ENCODE results near the gene ZFAND3. TPM values are rescaled to one million over a fixed set of nuclear protein-coding genes. Genes with fewer than 3 reads are reported as not detected.

ZFAND3 gene
- total and polyA plus RNA-seq, 8 donors: 19.8 to 164 (median 37.3) TPM

- peaks cover 3 to 74% (median 36%) of the 10 kb centered on the region in 4 donors for H3K4me1 ChIP-seq
- no peak overlapping the region for H3K4me3 ChIP-seq
- TF ChIP-seq POLR2AphosphoS5 (IDR thresholded peaks at IDR 0.05) (no peak), CTCF (IDR thresholded peaks at IDR 0.05) (no peak), EP300 (IDR thresholded peaks at IDR 0.05) (no peak), POLR2A (IDR thresholded peaks at IDR 0.05) (no peak)
- no peaks in the 10 kb centered on the region for H3K9me3 ChIP-seq
- 85 to 92% (median 90%) methylated on average over 3 of the region's 3 CpGs for WGBS, 5 donors
- H3K27ac ChIP-seq: no peak overlapping the region
- DNase-seq: no peak
- H3K27me3 ChIP-seq: no peaks in the 10 kb centered on the region
- intact Hi-C loops (cut with DNase I; ENCODE audit: low total_unique reads): no loop called here
- H3K36me3 ChIP-seq: peaks cover 0 to 11% (median 7%) of the 10 kb centered on the region in 4 donors
These were observed 95.9 kb downstream of the ZFAND3 start for GRCh38 chr6:37915463-37915862.

GRCh38 chr6:37916149-37916548 lies 96.6 kb downstream of the ZFAND3 start:
- intact Hi-C loops (cut with DNase I; ENCODE audit: low total_unique reads): no loop called here
- H3K9me3 ChIP-seq: no peaks in the 10 kb centered on the region
- H3K27ac ChIP-seq: no peak overlapping the region
- H3K36me3 ChIP-seq: peaks cover 0 to 11% (median 7%) of the 10 kb centered on the region in 4 donors
- H3K4me3 ChIP-seq: no peak overlapping the region
- H3K4me1 ChIP-seq: peaks cover 6 to 76% (median 39%) of the 10 kb centered on the region in 4 donors
- no peak for DNase-seq
- WGBS, 5 donors: 74 to 84% (median 79%) methylated on average over 8 of the region's 8 CpGs
- no peaks in the 10 kb centered on the region for H3K27me3 ChIP-seq
- TF ChIP-seq POLR2AphosphoS5 (IDR thresholded peaks at IDR 0.05) (no peak), EP300 (IDR thresholded peaks at IDR 0.05) (no peak), CTCF (IDR thresholded peaks at IDR 0.05) (no peak), POLR2A (IDR thresholded peaks at IDR 0.05) (no peak)

- H3K4me3 ChIP-seq: no peak overlapping the region
- peaks cover 6 to 78% (median 39%) of the 10 kb centered on the region in 4 donors for H3K4me1 ChIP-seq
- no peaks in the 10 kb centered on the region for H3K27me3 ChIP-seq
- no peaks in the 10 kb centered on the region for H3K9me3 ChIP-seq
- intact Hi-C loops (cut with DNase I; ENCODE audit: low total_unique reads): no loop called here
- 93 to 99% (median 96%) methylated on average over 2 of the region's 2 CpGs for WGBS, 5 donors
- peaks cover 0 to 11% (median 7%) of the 10 kb centered on the region in 4 donors for H3K36me3 ChIP-seq
- TF ChIP-seq CTCF (IDR thresholded peaks at IDR 0.05) (no peak), POLR2A (IDR thresholded peaks at IDR 0.05) (no peak)
- no peak overlapping the region for H3K27ac ChIP-seq
- no peak for DNase-seq
These were observed 97.1 kb downstream of the ZFAND3 start for GRCh38 chr6:37916675-37917074.

- peak in 1 of 2 donors; percentile 32 for DNase-seq
- Histone ChIP-seq H3K9me3 (no peaks in the 10 kb centered on the region), H3K4me3 (no peak overlapping the region), H3K36me3 (peaks cover 0 to 11% (median 7%) of the 10 kb centered on the region in 4 donors), H3K4me1 (peaks cover 6 to 77% (median 37%) of the 10 kb centered on the region in 4 donors), H3K27ac (no peak overlapping the region), H3K27me3 (no peaks in the 10 kb centered on the region)
- intact Hi-C loops (cut with DNase I; ENCODE audit: low total_unique reads): no loop called here
- 26 to 65% (median 56%) methylated on average over 2 of the region's 2 CpGs for WGBS, 5 donors
- TF ChIP-seq EP300 (IDR thresholded peaks at IDR 0.05) (no peak), POLR2A (IDR thresholded peaks at IDR 0.05) (no peak), CTCF (IDR thresholded peaks at IDR 0.05) (no peak), POLR2AphosphoS5 (IDR thresholded peaks at IDR 0.05) (no peak)
These were observed 98.0 kb downstream of the ZFAND3 start for GRCh38 chr6:37917566-37917965.

Measured in stomach (tissue), 9 donors.